ENCODE results near the gene HSD11B2. TPM values are rescaled to one million over a fixed set of nuclear protein-coding genes. Genes with fewer than 3 reads are reported as not detected.
A peak's percentile ranks its signal among the peaks of the same experiment; 100 is the strongest.

The HSD11B2 gene
- total RNA-seq, 1 experiment from 2014 or later: 33.4 TPM

GRCh38 chr16:67425061-67425460 is 5.9 kb upstream of the HSD11B2 start:
- H3K27ac Mint-ChIP-seq: peak overlapping the region; percentile 97
- no peaks in the 10 kb centered on the region for H3K9me3 Mint-ChIP-seq
- ChIA-PET CTCF (interaction anchor here (0.5 to 10.4 kb wide), 13 partner anchors 9 to 240 kb away, joined by 3 to 234 read pairs (median 6); partner anchors contain the start of genes ATP6V0D1, TPPP3 and ZDHHC1), POLR2A (no interaction called here)
- TF ChIP-seq TCF7 (CRISPR knock-in tag; IDR thresholded peaks at IDR 0.05; ENCODE audit: low read depth): no peak
- no peak for TF ChIP-seq USF2 (CRISPR knock-in tag; IDR thresholded peaks at IDR 0.05)
- no peak for TF ChIP-seq NR2C2 (CRISPR knock-in tag; IDR thresholded peaks at IDR 0.05)
- TF ChIP-seq FOXP1 (CRISPR knock-in tag; IDR thresholded peaks at IDR 0.05; ENCODE audit: borderline replicate concordance): no peak
- TF ChIP-seq, protein P1, sequence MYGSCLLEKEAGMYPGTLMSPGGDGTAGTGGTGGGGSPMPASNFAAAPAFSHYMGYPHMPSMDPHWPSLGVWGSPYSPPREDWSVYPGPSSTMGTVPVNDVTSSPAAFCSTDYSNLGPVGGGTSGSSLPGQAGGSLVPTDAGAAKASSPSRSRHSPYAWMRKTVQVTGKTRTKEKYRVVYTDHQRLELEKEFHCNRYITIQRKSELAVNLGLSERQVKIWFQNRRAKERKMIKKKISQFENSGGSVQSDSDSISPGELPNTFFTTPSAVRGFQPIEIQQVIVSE (CRISPR knock-in tag; IDR thresholded peaks at IDR 0.05; ENCODE audit: borderline replicate concordance): no peak
- no peak for TF ChIP-seq IRF1 (CRISPR knock-in tag; IDR thresholded peaks at IDR 0.05)
- no peak for TF ChIP-seq ARID4B (CRISPR knock-in tag; IDR thresholded peaks at IDR 0.05; ENCODE audit: borderline replicate concordance)
- no peak for TF ChIP-seq ZNF281 (CRISPR knock-in tag; IDR thresholded peaks at IDR 0.05)
- no peak for TF ChIP-seq ZNF232 (CRISPR knock-in tag; IDR thresholded peaks at IDR 0.05)
- no peak for TF ChIP-seq RELA (CRISPR knock-in tag; IDR thresholded peaks at IDR 0.05; ENCODE audit: borderline replicate concordance)
- no peak for TF ChIP-seq ATF1 (CRISPR knock-in tag; IDR thresholded peaks at IDR 0.05)
- no peak for TF ChIP-seq OVOL2 (CRISPR knock-in tag; IDR thresholded peaks at IDR 0.05; ENCODE audit: borderline replicate concordance)
- no peak for TF ChIP-seq GABPB1 (CRISPR knock-in tag; IDR thresholded peaks at IDR 0.05)
- TF ChIP-seq CREB1 (CRISPR knock-in tag; IDR thresholded peaks at IDR 0.05): no peak
- no peak for TF ChIP-seq MYBL2 (CRISPR knock-in tag; IDR thresholded peaks at IDR 0.05)
- peaks cover 12% of the 10 kb centered on the region for H3K27me3 Mint-ChIP-seq (ENCODE audit: low read depth)
- no peaks in the 10 kb centered on the region for H3K36me3 Mint-ChIP-seq
- no peak for ATAC-seq
- H3K4me3 Mint-ChIP-seq: peak overlapping the region; percentile 51
- peaks cover 85% of the 10 kb centered on the region for H3K4me1 Mint-ChIP-seq
- no peak for DNase-seq (ENCODE audit: low spot score)

GRCh38 chr16:67425580-67425979 is 5.3 kb upstream of the HSD11B2 start:
- no peaks in the 10 kb centered on the region for H3K9me3 Mint-ChIP-seq
- ATAC-seq: no peak
- H3K27me3 Mint-ChIP-seq (ENCODE audit: low read depth): peaks cover 12% of the 10 kb centered on the region
- H3K4me1 Mint-ChIP-seq: peaks cover 88% of the 10 kb centered on the region
- ChIA-PET CTCF (interaction anchor here (1.0 to 10.4 kb wide), 10 partner anchors 9 to 241 kb away, joined by 3 to 234 read pairs (median 10); partner anchors contain the start of genes ATP6V0D1, TPPP3 and ZDHHC1), POLR2A (no interaction called here)
- 0 out of 2 replicates have a peak overlapping the region, but pooled peaks have one; percentile 51 for H3K4me3 Mint-ChIP-seq
- H3K36me3 Mint-ChIP-seq: no peaks in the 10 kb centered on the region
- DNase-seq (ENCODE audit: low spot score): no peak
- peak overlapping the region; percentile 97 for H3K27ac Mint-ChIP-seq
- TF ChIP-seq JUN (CRISPR knock-in tag; IDR thresholded peaks at IDR 0.05): no peak
- TF ChIP-seq, protein P2, sequence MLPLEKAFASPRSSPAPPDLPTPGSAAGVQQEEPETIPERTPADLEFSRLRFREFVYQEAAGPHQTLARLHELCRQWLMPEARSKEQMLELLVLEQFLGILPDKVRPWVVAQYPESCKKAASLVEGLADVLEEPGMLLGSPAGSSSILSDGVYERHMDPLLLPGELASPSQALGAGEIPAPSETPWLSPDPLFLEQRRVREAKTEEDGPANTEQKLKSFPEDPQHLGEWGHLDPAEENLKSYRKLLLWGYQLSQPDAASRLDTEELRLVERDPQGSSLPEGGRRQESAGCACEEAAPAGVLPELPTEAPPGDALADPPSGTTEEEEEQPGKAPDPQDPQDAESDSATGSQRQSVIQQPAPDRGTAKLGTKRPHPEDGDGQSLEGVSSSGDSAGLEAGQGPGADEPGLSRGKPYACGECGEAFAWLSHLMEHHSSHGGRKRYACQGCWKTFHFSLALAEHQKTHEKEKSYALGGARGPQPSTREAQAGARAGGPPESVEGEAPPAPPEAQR (CRISPR knock-in tag; IDR thresholded peaks at IDR 0.05): no peak
- TF ChIP-seq GRHL2 (CRISPR knock-in tag; IDR thresholded peaks at IDR 0.05; ENCODE audit: insufficient replicate concordance, severe bottlenecking): no peak
- no peak for TF ChIP-seq USF2 (CRISPR knock-in tag; IDR thresholded peaks at IDR 0.05)
- TF ChIP-seq ZNF232 (CRISPR knock-in tag; IDR thresholded peaks at IDR 0.05): no peak
- TF ChIP-seq ZNF423 (CRISPR knock-in tag; IDR thresholded peaks at IDR 0.05): no peak
- TF ChIP-seq NFYB (CRISPR knock-in tag; conservative IDR thresholded peaks at IDR 0.05; ENCODE audit: low read depth): no peak
- no peak for TF ChIP-seq EMX1 (CRISPR knock-in tag; IDR thresholded peaks at IDR 0.05)
- TF ChIP-seq IRF1 (CRISPR knock-in tag; IDR thresholded peaks at IDR 0.05): no peak
- TF ChIP-seq ATF1 (CRISPR knock-in tag; IDR thresholded peaks at IDR 0.05): no peak
- TF ChIP-seq NFE2L1 (CRISPR knock-in tag; IDR thresholded peaks at IDR 0.05): no peak
